Measurements from ENCODE around the gene OR2L5. TPM values are rescaled to one million over a fixed set of nuclear protein-coding genes. Genes with fewer than 3 reads are reported as not detected.

Gene OR2L5, protein sequence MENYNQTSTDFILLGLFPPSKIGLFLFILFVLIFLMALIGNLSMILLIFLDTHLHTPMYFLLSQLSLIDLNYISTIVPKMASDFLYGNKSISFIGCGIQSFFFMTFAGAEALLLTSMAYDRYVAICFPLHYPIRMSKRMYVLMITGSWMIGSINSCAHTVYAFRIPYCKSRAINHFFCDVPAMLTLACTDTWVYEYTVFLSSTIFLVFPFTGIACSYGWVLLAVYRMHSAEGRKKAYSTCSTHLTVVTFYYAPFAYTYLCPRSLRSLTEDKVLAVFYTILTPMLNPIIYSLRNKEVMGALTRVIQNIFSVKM
- not detected for polyA plus RNA-seq (ENCODE audit: insufficient read length in 4 of 4)

DNA sequence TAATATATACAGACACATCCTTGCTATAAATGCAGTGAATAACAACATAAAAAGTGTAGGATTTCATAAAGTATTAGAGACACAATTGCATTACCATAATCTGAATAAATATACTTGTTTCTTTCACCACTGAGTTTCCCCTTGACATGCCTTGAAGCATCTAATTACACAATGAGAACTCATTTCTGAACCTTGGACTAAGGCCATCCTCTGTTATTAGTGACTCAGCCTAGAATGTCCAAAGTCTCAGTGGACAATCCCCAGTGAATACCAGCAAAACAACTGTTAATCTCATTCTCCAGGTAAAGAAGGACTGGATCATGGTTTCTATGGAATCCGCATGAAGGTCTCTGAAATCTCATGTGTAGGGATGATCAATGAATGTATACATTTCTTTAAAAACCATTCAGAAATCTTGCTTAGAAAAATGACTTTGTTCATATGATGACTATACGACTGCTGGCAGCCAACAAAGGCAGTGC lies at the start of gene OR2L5:
Gene OR2L5, plus strand, starts transcription at position 432 of the 482 bp plus-strand sequence. CDS start 8,288 bp downstream, outside the sequence.
- no peak for DNase-seq (ENCODE audit: low read depth in 4 of 4, low spot score in 3 of 4)

DNA sequence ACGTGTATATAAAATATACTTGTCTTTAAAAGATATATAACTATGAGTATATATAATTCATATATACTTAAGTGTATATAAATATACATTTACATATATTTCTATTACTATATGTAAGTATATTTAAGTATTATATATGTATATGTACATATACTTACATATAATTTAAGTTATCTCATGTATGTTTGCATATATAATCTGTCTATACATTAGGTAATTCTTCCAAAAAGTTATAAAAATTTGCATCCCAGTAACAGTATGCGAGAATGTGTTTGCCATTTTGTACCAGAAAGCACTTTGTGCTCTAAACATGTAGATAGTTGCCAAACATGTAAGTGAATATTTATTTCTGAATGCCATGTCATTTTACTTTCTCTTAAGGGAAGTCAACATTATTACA lies 48.5 kb upstream of the OR2L5 start, which contains the start of gene OR2AK2:
Gene OR2AK2, plus strand, starts transcription at position 301 of the 400 bp plus-strand sequence. CDS start 144 bp downstream, outside the sequence.
- DNase-seq (ENCODE audit: low read depth in 4 of 4, low spot score in 3 of 4) = no peak

DNA sequence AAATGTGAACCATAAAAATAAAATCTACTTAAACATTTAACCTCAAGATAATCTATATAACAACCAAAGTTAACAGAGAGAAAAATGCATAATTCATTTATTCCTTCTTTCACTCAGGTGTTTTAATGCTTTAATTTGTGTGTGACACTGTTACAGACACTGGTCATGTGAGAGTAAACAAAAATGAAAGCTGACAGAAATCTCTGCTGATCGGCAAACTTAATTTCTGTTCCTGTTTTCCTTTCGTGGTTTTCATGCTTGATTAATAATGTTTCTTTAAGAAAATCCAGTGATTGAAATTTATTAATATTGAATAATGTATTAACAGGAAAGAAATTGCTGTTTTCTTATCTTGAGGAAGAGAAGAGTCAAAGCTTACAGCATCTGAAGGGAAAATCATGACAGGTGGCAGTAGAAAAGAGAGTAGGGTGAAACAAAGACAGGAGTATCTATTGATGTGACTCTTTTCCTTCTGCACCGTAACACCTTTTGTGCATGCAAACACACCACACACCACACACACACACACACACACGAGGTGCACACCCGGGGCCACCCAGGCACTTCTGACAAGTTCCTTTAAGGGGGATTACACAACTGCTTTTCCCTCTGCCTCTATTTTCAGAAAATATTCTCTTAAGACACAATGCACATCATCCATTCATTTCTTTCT lies 46.8 kb upstream of the OR2L5 start:
- DNase-seq (ENCODE audit: low read depth in 4 of 4, low spot score in 3 of 4) = no peak

DNA sequence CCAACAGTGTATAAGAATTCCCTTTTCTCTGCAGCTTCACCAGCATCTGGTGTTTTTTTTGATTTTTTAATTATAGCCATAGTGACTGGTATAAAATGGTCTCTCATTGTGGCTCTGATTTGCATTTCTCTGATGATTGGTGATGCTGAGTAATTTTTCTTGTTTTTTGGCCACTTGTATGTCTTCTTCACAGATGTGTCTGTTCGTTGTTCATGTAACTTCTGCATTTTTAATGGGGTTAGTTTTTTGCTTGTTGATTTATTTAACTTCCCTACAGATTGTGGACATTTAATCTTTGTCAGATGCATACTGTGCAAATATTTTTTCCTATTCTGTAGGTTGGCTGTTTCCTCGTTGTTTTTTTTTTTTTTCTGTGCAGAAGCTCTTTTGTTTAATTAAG lies 20.5 kb upstream of the OR2L5 start:
- no peak for DNase-seq (ENCODE audit: low read depth in 4 of 4, low spot score in 3 of 4)

DNA sequence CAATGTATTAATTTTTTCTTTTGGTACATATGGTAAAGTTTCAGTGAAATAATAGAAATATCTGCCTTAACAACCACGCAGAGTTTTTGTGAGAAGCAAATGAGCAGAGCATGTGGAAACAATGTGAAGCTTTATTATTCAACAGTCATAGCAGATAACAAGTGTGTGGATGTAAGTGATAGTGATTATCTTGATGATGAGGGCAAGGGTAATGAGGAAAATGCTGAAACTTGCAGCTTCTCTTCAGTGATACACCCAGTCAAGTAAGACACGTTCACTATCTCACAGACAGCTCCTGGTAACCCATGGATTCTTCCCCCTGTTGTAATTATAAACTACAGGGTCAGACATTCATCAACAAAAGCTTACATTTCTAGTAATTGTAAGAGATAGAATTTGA lies 14.6 kb upstream of the OR2L5 start:
- no peak for DNase-seq (ENCODE audit: low read depth in 4 of 4, low spot score in 3 of 4)

DNA sequence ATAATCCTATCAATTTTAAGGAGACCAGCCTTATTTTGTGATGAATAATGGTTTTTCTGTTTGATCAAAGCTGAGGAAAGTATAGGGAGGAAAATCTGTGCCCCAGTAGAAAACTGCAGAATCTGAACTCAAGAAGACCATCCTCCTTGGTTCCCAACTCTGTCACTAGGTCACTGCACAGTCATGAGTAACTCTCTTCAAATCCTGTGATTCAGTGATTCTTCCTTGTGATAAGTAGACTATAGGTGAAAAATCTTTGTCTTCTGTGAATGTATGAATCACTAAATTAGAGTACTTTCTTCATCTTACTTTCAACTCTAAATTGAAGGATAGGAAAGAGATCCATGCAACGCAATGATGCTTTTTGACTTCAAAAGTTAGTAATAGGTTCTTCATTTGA lies 13.3 kb upstream of the OR2L5 start:
- DNase-seq (ENCODE audit: low read depth in 4 of 4, low spot score in 3 of 4) = no peak

DNA sequence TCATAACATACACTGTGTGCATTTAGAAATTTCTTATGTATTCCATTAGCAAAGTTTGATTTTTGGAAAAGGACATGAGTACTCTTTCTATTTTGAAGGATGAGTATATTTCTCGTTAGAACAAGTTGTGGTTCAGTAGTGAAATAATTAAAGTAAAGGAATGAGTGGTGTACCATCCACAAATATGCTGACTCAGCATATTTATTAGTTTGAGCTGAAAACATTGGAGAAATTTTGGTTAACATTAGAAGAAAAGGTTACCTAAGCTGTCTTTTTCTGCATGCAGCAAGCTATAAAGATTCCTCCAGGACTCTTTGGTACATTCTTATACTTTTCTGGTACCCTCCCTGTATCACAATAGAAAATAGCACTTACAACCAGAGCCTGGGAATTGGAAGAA lies 5.7 kb upstream of the OR2L5 start:
- no peak for DNase-seq (ENCODE audit: low read depth in 4 of 4, low spot score in 3 of 4)

DNA sequence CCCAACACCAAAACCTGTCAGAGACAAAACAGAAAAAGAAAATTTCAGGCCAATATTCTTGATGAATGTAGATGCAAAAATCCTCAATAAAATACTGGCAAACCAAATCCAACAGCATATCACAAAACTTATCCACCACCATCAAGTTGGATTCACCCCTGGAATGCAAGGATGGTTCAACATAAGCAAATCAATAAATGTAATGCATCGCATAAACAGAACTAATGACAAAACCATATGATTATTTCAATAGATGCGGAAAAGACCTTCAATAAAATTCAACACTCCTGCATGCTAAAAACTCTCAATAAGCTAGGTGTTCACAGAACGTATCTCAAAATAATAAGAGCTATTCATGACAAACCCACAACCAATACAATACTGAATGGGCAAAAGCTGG lies 3.8 kb upstream of the OR2L5 start:
- no peak for DNase-seq (ENCODE audit: low read depth in 4 of 4, low spot score in 3 of 4)

DNA sequence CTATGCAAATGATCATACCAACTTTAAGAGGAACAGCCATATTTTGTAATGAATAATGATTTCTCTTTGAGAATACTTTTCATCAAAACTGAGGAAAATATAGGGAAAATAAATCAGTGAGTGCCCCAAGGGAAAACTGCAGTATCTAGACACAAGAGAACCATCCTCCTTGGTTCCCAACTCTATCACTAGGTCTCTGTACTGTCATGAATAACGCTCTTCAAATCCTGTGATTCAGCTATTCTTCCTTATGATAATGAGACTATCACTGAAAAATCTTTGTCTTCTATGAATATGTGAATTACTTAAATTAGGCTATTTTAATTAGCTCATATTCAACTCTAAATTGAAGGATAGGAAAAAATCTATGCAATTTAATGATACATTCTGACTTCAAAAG lies 2.3 kb downstream of the OR2L5 start:
- DNase-seq (ENCODE audit: low read depth in 4 of 4, low spot score in 3 of 4) = no peak

DNA sequence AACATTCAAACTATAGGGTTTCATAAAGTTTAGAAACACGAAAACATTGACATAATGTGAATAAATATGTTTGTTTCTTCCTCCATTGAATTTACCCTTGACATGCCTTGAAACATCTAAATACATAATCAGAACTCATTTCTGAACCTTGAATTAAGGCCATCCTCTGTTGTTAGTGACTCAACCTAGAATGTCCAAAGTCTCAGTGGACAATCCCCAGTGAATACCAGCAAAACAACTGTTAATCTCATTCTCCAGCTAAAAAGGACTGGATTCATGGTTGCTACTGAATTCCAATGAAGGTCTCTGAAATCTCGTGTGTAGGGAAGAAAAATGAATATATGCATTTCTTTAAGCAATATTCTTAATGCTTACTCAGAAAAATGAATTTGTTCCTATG lies 16.3 kb downstream of the OR2L5 start, which contains the start of gene OR2L2:
Gene OR2L2, plus strand, starts transcription at position 301 of the 400 bp plus-strand sequence. CDS start 8,198 bp downstream, outside the sequence.
- no peak for DNase-seq (ENCODE audit: low read depth in 4 of 4, low spot score in 3 of 4)

DNA sequence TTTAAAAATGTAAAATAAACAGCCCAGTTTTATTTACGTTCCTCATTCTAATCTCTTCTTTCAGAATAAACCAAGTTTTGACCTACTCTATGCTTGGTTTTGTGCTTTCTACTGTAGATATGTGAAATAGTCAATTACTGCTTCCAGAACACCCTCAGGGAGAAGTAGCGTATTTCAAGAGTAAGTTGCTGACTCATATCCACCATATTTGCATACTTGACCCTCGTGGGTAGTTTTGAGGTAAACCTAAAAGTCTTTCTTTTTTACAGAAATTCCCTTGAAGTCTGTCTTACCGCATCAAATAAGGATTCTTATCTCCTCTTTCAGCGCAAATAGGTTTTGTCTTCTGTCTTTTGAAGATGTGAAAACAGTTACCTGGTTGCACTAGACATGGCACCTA lies 31.7 kb downstream of the OR2L5 start:
- DNase-seq (ENCODE audit: low read depth in 4 of 4, low spot score in 3 of 4) = no peak

DNA sequence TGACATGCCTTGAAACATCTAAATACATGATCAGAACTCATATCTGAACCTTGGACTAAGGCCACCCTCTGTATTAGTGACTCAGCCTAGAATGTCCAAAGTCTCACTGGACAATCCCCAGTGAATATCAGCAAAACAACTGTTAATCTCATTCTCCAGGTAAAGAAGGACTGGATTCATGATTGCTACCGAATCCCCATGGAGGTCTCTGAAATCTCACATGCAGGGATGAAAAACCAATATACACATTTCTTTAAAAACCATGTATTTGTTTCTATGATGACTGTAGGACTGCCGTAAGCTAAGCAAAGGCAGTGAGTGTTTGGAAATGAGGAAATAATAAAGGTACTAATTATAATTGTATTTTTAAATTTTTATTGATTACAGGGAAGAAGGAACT lies 33.1 kb downstream of the OR2L5 start, which contains the start of gene OR2L3:
Gene OR2L3, plus strand, starts transcription at position 301 of the 400 bp plus-strand sequence. CDS start 13,846 bp downstream, outside the sequence.
- DNase-seq (ENCODE audit: low read depth in 4 of 4, low spot score in 3 of 4) = no peak

DNA sequence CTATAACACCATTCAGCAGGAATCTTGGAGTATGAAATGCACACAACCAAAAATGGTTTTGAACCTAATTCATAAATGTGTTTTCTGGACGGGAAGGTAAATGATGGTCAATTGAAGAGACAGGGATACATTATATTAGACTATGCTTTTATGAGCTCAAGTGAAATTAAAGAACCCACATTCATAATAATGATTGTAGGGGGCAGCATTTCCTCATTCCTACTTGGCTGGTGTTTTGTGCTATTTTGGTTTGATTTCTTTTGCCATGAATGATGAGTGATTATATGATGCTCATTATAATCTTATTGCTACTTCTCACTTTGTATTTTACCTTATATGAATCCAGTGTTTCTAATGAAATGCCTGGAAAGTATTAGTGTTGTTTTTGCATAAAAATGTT lies 33.5 kb downstream of the OR2L5 start:
- DNase-seq (ENCODE audit: low read depth in 4 of 4, low spot score in 3 of 4) = no peak

DNA sequence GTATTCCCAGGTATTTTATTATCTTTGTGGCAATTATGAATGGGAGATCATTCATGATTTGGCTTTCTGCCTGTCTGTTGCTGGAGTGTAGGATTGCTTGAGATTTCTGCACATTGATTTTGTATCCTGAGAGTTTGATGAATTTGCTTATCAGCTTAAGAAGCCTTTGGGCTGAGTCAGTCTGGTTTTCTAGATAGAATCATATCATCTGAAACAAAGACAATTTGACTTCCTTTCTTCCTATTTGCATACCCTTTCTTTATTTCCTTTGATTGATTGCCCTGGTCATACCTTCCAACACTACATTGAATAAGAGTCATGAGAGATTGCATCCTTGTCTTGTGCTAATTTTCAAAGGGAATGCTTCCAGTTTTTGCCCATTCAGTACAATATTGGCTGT lies 41.2 kb downstream of the OR2L5 start:
- DNase-seq (ENCODE audit: low read depth in 4 of 4, low spot score in 3 of 4) = no peak

DNA sequence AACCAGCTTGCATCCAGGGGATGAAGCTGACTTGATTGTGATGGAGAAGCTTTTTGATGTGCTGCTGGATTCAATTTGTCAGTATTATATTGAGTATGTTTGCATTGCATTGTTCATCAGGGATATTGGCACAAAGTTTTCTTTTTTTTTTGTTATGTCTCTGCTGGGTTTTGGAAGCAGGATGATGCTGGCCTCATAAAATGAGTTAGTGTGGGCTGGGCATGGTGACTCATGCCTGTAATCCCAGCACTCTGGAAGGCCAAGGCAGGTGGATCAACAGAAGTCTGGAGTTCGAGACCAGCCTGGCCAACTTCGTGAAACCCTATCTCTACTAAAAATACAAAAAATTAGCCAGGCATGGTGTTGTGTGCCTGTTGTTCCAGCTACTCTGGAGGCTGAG lies 41.8 kb downstream of the OR2L5 start:
- no peak for DNase-seq (ENCODE audit: low read depth in 4 of 4, low spot score in 3 of 4)

DNA sequence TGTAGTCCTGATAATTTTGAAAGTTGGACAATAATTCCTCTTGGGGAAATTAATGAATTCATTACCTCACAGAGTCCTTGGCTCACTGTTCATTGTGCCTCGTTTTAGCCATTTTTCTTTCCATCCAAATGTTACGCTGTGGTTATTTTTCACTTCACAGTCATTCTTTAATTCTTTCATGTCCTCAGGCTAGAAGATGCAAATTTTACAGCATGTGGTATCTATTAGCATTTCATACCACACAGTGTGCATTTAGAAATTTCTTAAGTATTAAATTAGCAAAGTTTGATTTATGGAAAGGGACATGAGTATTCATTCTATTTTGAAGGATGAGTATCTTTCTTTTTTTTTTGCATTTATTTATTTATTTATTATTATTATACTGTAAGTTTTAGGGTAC lies 51.6 kb downstream of the OR2L5 start:
- no peak for DNase-seq (ENCODE audit: low read depth in 4 of 4, low spot score in 3 of 4)

DNA sequence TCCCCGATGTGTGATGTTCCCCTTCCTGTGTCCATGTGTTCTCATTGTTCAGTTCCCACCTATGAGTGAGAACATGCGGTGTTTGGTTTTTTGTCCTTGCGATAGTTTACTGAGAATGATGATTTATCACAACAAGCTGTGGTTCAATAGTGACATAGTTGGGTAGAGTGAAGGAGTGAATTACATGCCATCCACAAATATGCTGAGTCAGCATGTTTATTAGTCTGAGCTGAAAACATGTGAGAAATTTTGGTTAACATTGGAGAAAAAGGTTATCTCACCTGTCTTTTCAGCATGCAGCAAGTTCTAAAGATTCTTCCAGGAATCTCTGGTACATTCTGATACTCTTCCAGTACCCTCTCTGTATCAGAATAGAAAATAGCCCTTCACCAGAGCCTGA lies 52.1 kb downstream of the OR2L5 start:
- DNase-seq (ENCODE audit: low read depth in 4 of 4, low spot score in 3 of 4) = no peak

Other genes with a start within 250 kb of the OR2L5 start
- not detected for gene OR14A16, start 189.5 kb upstream of the OR2L5 start, polyA plus RNA-seq (ENCODE audit: insufficient read length in 4 of 4)
- gene OR11L1, start 171.8 kb upstream of the OR2L5 start, polyA plus RNA-seq (ENCODE audit: insufficient read length in 4 of 4) = not detected
- gene TRIM58, start 156.5 kb upstream of the OR2L5 start, polyA plus RNA-seq (ENCODE audit: insufficient read length in 4 of 4) = 1 to 10 TPM; 1.4 to 6.5 (median 1.6) TPM
- 1 to 10 TPM in 1 of 4 donors, under 1 TPM in 2, not detected in 1; 0.23 to 1.3 (median 0.37) TPM for gene OR2W3, start 118.1 kb upstream of the OR2L5 start, polyA plus RNA-seq (ENCODE audit: insufficient read length in 4 of 4)
- gene OR2T8, start 93.4 kb upstream of the OR2L5 start, polyA plus RNA-seq (ENCODE audit: insufficient read length in 4 of 4) = not detected
- not detected for gene OR2AJ1, start 88.8 kb upstream of the OR2L5 start, polyA plus RNA-seq (ENCODE audit: insufficient read length in 4 of 4)
- gene OR2L8, start 64.8 kb upstream of the OR2L5 start, polyA plus RNA-seq (ENCODE audit: insufficient read length in 4 of 4) = not detected
- not detected for gene OR2AK2, start 48.4 kb upstream of the OR2L5 start, polyA plus RNA-seq (ENCODE audit: insufficient read length in 4 of 4)
- under 1 TPM in 3 of 4 donors, not detected in 1; 0.06 to 0.13 (median 0.08) TPM for gene OR2L2, start 16.4 kb downstream of the OR2L5 start, polyA plus RNA-seq (ENCODE audit: insufficient read length in 4 of 4)
- gene OR2L3, start 33.2 kb downstream of the OR2L5 start, polyA plus RNA-seq (ENCODE audit: insufficient read length in 4 of 4) = not detected
- under 1 TPM in 1 of 4 donors, not detected in 3; 0.11 TPM for gene OR2L13, start 81.5 kb downstream of the OR2L5 start, polyA plus RNA-seq (ENCODE audit: insufficient read length in 4 of 4)
- not detected for gene OR2M5, start 131.5 kb downstream of the OR2L5 start, polyA plus RNA-seq (ENCODE audit: insufficient read length in 4 of 4)
- gene OR2M2, start 161.2 kb downstream of the OR2L5 start, polyA plus RNA-seq (ENCODE audit: insufficient read length in 4 of 4) = not detected
- gene OR2M3, start 183.6 kb downstream of the OR2L5 start, polyA plus RNA-seq (ENCODE audit: insufficient read length in 4 of 4) = under 1 TPM; 0.01 to 0.05 (median 0.04) TPM
- under 1 TPM; 0.04 to 0.08 (median 0.04) TPM for gene OR2M4, start 217.8 kb downstream of the OR2L5 start, polyA plus RNA-seq (ENCODE audit: insufficient read length in 4 of 4)